Activated CD8-positive, alpha-beta memory T cell treated with anti-CD3 and anti-CD28 coated beads, Interleukin-2, amount 50 U/mL, for 1 hour (primary cell): Measurements from ENCODE around the gene SPRING1.

Experiments used
- DNase-seq: peaks from one replicate; pipeline ENCODE4 v3.0.0-alpha.2; 2020; ENCODE audit errors: extremely low read depth

The SPRING1 gene

DNA sequence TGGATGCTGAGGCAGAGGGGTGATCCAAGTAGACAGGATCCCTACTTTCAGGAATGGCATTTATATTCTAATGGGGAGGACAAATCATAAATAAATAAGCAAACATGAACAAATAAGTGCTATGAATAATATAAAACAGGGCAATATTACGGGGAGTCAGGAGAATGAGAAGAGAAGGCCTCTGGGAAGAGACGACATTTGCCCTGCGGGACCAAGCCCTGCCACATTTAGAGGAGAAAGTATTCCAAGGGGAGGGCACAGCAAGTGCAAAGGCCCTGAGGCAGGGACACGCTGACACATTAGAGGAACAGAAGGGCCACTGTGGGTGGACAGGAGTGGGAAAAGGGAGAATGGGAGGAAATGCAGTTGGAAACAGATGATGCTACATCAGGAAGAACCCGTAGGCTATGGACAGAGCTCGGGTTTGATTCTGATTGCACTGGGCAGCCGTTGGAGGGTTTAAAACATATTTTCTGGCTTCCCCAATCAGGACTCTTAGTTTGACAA is 1.6 kb upstream of the SPRING1 start:
- no peak for DNase-seq

- no peak for DNase-seq
These were observed 701 bp downstream of the SPRING1 start for GRCh38 chr12:116736962-116737773.

GRCh38 chr12:116735951-116736599 is 1.8 kb downstream of the SPRING1 start:
- DNase-seq, result no peak

GRCh38 chr12:116735084-116735483 is 2.8 kb downstream of the SPRING1 start:
- no peak for DNase-seq

DNA sequence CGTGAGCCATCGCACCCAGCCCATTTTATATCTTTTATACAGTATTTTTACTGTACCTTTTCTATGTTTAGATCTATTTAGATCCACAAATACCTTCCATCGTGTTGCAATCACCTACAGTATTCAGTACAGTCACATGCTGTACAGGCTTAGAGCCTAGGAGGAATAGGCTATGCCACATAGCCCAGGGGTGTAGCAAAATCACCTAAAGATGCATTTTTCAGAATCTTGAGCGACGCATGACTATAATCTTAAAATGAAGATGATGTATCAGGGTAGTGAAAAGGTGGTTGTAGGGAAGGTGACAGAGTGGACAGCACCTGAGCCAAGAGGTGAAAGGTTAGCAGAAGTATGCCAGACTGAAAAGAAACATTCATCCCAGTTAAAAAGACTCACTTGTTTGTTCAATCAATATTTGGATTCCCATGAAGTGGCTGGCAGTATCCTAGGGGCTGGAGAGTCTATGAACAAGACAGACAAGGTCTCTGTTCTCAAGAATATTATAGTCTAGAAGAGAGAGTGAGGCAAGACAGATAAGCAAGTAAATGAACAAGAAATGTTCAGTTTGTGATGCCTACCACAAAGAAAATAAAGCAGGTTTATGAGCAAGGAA is 3.6 kb downstream of the SPRING1 start:
- DNase-seq, result no peak

DNA sequence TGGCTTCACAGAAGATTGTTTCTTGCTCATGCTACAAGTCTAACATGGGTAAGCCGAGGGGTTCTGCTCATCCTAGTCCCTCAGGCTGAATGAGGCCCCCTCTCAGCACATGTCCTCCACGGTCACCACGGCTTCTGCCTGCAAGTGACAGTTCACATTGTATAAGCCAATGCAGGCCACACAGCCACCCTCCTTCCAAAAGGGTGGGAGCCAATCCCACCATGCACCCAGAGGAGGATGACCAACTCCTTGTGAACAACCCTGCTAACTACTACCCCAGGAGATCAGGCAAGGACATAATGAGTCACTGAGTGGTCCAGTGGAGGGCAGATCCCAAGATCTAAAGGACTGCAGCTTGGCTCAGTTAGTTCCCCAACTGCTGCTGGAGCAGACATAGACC is 6.1 kb downstream of the SPRING1 start:
- no peak for DNase-seq

DNA sequence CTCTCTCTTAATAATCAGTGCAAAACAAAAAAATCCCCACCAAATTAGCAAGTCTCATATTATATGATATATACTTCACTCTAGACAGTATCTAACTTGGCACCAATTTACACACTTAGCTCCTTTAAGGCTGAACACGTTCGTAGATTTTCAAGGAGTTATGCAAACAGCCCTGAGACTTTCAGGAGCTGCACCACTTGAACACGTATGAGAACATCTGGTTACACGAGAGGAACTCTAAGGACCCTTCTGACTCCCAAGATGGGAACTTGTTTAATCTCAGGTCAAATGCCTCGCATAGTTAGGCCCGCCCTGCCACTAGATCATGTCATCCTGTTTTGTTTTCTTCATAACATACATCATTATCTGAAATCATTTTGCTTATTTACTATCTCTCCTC is 10.0 kb downstream of the SPRING1 start:
- DNase-seq, result no peak

- DNase-seq, result no peak
These were observed 10.6 kb downstream of the SPRING1 start for GRCh38 chr12:116727261-116727660.

DNA sequence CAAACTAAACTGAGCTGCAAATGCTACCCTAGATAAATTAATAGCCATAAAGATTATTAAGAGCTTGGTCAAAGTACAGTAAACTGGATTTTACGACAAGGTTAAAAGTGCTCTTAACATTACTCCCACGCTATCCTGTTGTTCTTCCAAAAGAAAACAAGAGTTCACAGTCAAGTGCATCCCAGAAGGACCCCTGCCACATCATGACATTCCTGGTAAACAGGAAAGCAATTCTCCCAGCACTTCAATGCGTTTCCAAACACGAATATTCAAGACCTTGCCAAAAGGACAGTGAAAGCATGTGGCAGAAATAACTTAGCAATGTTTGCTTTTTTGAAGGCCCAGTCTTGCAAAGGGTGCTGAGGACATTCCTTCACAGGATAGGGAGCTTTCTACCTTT is 11.2 kb downstream of the SPRING1 start:
- no peak for DNase-seq

DNA sequence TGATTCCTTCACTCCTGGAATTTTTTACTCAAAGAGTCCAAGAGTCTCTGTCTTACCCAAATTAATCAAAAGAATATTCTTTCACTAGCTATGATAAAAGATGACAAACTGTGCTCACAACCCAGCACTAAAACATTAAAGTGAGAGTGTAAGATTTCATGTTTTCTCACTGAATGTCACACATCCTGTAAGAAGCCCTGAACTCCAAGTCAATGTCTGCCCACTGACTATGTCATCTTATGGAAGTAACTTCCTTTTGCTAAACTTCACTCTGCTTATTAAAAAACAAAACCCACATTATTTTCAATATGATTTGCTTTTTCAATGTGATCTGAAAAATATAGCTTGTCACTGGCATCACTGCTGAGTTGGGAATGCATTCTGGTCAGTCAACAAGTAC is 15.6 kb downstream of the SPRING1 start:
- DNase-seq, result no peak

GRCh38 chr12:116719731-116720528 is 17.9 kb downstream of the SPRING1 start:
- no peak for DNase-seq

DNA sequence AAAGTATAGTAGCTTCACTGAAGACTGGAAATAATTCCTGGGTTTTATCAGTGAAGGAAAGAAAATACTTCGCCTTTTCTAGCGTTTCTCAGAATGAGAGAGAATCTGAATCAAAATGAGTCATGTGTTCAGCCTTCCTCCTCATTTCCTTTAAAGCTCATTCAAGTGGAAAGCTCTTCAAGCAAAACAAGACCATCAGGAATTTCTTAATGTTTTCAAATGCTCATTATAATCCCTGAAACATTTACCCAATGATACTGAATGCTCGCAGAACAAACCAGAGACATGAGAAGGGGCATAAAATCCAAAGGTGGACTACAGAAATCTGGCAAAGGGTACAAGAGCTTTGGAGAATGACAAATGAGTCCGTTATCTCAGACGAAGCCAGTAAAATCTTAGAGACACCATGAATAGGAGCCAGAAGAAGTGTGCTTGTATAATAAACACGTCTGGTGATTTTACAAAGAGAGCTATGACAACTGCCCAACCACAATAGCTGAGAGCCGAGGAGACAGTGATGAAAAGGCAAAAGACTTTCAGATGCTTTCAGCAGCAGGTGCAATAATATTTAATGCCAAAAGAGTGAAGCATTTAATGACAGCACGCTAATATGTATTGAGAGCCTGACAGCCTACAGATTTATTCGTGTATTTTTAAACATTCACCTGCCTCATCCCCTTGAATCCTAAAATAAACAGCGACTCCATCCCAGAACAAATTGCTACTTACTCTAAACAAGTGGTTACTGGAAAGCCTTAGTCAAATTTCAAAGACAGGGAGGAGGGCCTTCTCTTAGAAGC is 19.0 kb downstream of the SPRING1 start:
- no peak for DNase-seq

DNA sequence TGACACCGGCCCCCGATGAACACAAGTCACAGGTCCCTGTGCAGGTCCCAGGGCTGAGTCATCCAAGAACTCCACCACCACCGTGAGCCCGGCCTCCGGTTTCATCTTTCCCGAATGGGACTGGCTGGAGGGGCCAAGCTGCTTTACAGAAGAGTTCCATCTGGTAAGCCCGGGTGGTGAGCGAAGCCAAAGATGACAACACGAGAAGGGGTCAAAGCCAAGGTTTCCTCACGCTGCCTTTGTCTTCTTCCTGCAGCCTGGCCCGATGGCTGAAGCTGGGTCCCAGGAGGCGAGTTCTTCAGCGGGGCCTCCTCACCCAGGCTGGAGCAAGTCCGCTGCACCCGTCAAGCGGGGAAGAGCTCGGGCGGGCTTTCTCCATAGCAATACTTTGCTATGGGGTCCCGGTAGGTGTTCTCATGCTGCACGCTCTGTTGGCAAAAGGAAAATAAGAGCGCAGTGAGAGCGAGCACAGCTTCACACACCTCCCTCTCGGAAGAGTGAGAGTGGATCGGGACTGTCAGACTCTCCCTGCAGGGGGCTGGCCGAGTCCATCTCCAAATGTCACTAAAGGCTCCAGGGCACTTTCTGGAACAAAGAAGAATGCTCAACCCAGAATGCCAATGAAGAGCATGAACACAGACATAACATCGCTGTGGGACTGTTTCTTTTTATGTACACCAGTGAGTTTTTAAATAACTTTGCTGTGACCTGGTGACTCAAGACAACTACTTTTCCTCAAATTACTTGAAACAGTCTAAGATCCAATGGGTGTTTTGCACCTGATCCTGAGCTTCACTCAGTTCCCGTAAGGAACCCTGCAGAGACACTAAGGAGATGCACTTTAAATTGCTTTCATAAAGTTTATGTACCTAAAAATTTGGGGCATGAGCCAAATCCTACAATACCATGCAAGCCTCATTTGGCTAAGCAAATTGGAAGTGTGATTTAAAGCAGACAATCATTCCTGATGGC is 20.1 kb downstream of the SPRING1 start:
- DNase-seq, result no peak

GRCh38 chr12:116714175-116714574 is 23.7 kb downstream of the SPRING1 start:
- DNase-seq, result no peak

- DNase-seq, result no peak
These were observed 24.3 kb downstream of the SPRING1 start for GRCh38 chr12:116713527-116713926.

GRCh38 chr12:116712458-116713303 is 25.2 kb downstream of the SPRING1 start:
- no peak for DNase-seq

DNA sequence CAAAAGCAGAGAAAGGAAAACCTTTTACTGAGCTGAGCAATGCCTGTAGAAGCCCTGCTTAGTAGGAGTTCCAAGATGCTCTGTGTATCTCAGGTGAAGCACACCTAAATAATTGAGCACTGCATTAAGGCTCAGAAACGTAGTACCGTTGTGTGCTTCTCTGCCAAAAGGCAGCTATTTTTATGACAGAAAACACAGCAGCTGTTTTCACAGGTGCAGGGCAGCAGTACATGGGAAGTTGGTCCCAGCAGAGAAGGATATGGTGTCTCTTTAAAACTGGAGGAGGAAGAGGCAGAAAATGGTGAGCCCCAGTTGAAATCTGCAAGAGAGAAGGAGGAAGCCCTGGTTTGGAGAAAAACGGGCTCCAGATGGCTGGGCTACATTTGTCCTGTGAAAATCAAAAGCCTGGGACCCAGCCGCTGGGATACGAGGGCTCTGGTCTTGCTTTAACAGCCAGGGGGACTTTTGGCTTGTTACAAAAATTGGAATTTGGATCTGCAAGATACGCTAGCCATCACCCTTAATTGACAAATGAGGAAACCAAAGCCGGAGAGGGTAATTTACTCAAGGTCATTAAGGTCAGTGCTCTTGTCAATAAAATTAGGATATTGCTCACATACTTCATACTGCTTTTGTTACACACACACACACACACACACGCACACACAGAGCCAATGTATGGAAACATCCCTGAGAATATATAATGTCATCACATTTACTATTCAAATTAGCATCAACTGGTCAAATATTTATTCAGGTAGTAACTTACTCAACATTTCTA is 27.3 kb downstream of the SPRING1 start:
- DNase-seq, result no peak

DNA sequence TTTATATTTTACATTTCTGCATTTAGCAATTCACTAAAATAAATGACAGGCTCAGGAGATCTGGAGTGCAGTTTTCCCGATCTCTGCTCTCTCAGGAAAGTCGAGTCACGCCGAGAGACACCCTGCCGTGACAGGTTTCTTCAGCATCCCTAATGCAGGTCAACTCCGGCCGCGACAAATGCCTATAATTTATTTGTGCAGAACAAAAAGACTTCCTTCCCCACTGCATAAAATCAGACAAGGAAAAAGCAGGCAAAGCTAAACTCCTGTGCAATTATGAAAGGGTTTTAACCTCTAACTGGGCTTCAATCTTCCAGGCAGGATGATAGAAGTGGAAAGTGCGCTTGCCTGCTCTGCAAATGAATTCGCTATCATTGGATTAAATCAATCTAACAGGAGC is 28.1 kb downstream of the SPRING1 start:
- no peak for DNase-seq
